Right lobe of liver (tissue), 6 donors: ENCODE results near the gene CLCN3. TPM values are rescaled to one million over a fixed set of nuclear protein-coding genes. Genes with fewer than 3 reads are reported as not detected.

ENCODE experiments used
- ATAC-seq, 4 donors: fragments of 200-7000 bp; cut with Tn5 transposase; one replicate each; pipeline ENCODE4 v1.9.1; 2020; ENCODE audit warnings: mild to moderate bottlenecking in 4 of 4, moderate library complexity in 4 of 4
- DNase-seq, 3 donors: peaks; one replicate each; pipeline ENCODE4 v3.0.0-alpha.2; 2020
- H3K27ac ChIP-seq, 3 donors: fragments of 200-600 bp; one replicate each; pipeline ENCODE4 v1.8.0; 2022
- H3K27me3 ChIP-seq, 2 donors: fragments of 200-600 bp; one replicate each; pipeline ENCODE4 v1.8.0; 2022
- H3K36me3 ChIP-seq, 4 donors: fragments of 200-600 bp; sonication (generic) in 1 of 4; one replicate each; pipeline versions ENCODE4 v1.5.1 to v1.8.0; 2017 to 2022; ENCODE audit warnings: control low read depth in 1 of 4
- H3K4me1 ChIP-seq, 4 donors: fragments of 200-600 bp; sonication (generic) in 1 of 4; one replicate each; pipeline versions ENCODE4 v1.5.1 to v1.8.0; 2017 to 2022; ENCODE audit warnings: control low read depth in 1 of 4
- H3K4me3 ChIP-seq, 3 donors: fragments of 200-600 bp; one replicate each; pipeline ENCODE4 v1.8.0; 2022
- H3K9me3 ChIP-seq, 4 donors: fragments of 200-600 bp; sonication (generic) in 1 of 4; one replicate each; pipeline versions ENCODE4 v1.5.1 to v1.8.0; 2017 to 2022; ENCODE audit warnings: control low read depth in 1 of 4
- POLR2A ChIP-seq: fragments of 450-650 bp; IDR thresholded peaks from one replicate; pipeline ENCODE4 v1.6.1; 2017; ENCODE audit warnings: antibody characterized with exemption, mild to moderate bottlenecking
- WGBS: methylation state at CpG from one replicate; pipeline ENCODE4 v1.1.6; 2018; ENCODE audit warnings: low coverage, low lambda C conversion rate; ENCODE audit not compliant: insufficient coverage; ENCODE audit errors: missing lambda C conversion rate; 5-methylcytosine and 5-hydroxymethylcytosine counted together
- intact Hi-C, 2 donors: fragments of 100-400 bp; cut with DNase I; formaldehyde crosslinking; loops; one replicate each; pipeline versions ENCODE4 v1.11.2 to v1.14.1; 2022
- total RNA-seq, 6 experiments: library from RNA; depleted of rRNA in 2 of 6; stranded (reverse); fragments of >200 nt in 2 of 6; fragmentation: NEBNext Ultra II Directional in 3 of 6; extraction: Animal tissue kit (Norgen Biotek cat#: 25700) in 3 of 6; gene quantifications; one replicate each; pipeline versions ENCODE4 v1.1.0 to v1.2.4, GENCODE V29; 2016 to 2023
- TF ChIP-seq, protein P1 (sequence below), 4 donors: fragments of 200-600 bp in 3 of 4; fragments of 450-650 bp in 1 of 4; IDR thresholded peaks; one replicate each; pipeline versions ENCODE4 v1.5.1 to v1.8.0; 2016 to 2022; ENCODE audit warnings: antibody characterized with exemption in 4 of 4, mild to moderate bottlenecking in 2 of 4
- donor health status: DM: no; HTN: yes; CAD: no.
- donor health status: DM: no; HTN: no; CAD: no.
- donor health status: DM: no; HTN: no; CAD: no.
- donor health status: DM: no; HTN: yes; CAD: no.
- donor health status: DM: no; HTN: yes; CAD: no.

CLCN3 gene
- total RNA-seq, 6 experiments from 2014 or later: 17.0 to 29.4 (median 19.6) TPM

DNA sequence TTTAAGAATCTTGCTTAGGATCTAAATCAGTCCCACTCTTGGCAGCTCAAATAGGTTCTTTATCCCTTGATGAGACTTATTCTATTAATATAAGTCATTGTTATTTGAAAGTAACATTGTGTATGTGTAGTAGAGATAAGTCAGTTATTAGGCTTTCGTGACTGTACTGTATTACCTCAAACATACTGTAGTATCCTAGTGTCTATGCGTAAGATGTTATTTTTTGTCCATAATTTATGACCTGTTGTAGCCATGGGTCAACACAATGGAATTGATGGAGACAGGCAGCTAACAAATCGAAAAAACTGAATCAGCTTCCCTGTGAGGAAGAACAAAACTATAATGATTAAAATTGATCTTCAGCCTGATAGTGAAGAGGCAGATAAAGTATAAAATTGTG is 41.8 kb downstream of the CLCN3 start:
- TF ChIP-seq, protein P1, sequence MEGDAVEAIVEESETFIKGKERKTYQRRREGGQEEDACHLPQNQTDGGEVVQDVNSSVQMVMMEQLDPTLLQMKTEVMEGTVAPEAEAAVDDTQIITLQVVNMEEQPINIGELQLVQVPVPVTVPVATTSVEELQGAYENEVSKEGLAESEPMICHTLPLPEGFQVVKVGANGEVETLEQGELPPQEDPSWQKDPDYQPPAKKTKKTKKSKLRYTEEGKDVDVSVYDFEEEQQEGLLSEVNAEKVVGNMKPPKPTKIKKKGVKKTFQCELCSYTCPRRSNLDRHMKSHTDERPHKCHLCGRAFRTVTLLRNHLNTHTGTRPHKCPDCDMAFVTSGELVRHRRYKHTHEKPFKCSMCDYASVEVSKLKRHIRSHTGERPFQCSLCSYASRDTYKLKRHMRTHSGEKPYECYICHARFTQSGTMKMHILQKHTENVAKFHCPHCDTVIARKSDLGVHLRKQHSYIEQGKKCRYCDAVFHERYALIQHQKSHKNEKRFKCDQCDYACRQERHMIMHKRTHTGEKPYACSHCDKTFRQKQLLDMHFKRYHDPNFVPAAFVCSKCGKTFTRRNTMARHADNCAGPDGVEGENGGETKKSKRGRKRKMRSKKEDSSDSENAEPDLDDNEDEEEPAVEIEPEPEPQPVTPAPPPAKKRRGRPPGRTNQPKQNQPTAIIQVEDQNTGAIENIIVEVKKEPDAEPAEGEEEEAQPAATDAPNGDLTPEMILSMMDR (IDR thresholded peaks at IDR 0.05): no peak
- TF ChIP-seq POLR2A: no peak
- DNase-seq (no peak), ATAC-seq (no peak)
- no peaks in the 10 kb centered on the region for H3K27me3 ChIP-seq
- no peak overlapping the region for H3K4me3 ChIP-seq
- H3K36me3 ChIP-seq: no peaks in the 10 kb centered on the region
- no peaks in the 10 kb centered on the region for H3K9me3 ChIP-seq
- intact Hi-C loops: no loop called here
- peaks cover 0 to 26% (median 9%) of the 10 kb centered on the region in 4 donors for H3K4me1 ChIP-seq
- 73% methylated on average over 2 of the region's 3 CpGs for WGBS
- no peak overlapping the region for H3K27ac ChIP-seq

DNA sequence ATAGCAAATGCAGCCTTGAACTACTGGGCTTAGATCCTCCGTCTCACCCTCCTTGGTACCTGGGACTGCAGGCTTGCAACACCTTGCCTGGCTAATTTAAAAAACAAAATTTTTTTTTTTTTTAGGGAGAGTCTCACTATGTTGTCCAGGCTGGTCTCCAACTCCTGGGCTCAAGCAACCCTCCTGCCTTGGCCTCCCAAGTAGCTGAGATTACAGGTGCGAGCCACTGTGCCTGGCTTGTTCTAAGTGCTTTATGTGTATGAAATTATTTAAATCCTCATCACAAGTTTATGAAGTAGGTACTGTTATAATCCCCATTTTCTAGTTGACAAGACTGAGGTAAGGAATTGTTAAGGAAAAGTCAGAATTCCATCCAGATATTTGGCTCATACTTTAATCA is 43.0 kb downstream of the CLCN3 start:
- intact Hi-C loops: no loop called here
- H3K4me1 ChIP-seq: peaks cover 0 to 19% (median 9%) of the 10 kb centered on the region in 4 donors
- 94% methylated on average over 2 of the region's 2 CpGs for WGBS

DNA sequence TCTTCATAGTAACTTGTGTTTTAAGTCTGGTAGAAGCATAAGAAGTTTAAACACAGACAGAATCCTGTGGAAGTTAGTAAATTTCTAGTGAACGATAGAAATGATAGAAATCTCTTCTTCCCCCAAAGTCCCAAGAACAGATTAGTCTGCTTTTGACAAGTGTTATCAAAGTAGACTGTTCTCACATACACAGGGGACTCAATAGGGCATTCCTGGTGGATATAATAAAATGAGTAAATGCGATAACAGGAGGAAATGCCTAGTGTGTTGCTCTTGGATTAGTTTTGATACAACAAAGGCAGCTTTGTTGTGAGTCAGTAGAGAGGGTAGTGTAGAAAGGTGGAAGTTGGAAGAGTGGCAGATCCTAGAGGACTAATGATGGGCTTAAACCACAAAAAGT is 43.5 kb downstream of the CLCN3 start:
- Histone ChIP-seq H3K27me3 (no peaks in the 10 kb centered on the region), H3K4me1 (peaks cover 0 to 22% (median 11%) of the 10 kb centered on the region in 4 donors), H3K9me3 (no peaks in the 10 kb centered on the region), H3K36me3 (no peaks in the 10 kb centered on the region), H3K27ac (no peak overlapping the region), H3K4me3 (no peak overlapping the region)
- WGBS: 66% methylated on average over 2 of the region's 2 CpGs
- no peak for DNase-seq
- intact Hi-C loops: no loop called here
- TF ChIP-seq POLR2A: no peak
- TF ChIP-seq, protein P1 (IDR thresholded peaks at IDR 0.05): no peak
- no peak for ATAC-seq

More for the DNA sequence above, 43.0 kb downstream of the CLCN3 start:
- Histone ChIP-seq H3K27me3 (no peaks in the 10 kb centered on the region), H3K27ac (no peak overlapping the region), H3K4me3 (no peak overlapping the region), H3K9me3 (no peaks in the 10 kb centered on the region), H3K36me3 (no peaks in the 10 kb centered on the region)
- ATAC-seq (no peak), DNase-seq (no peak)
- TF ChIP-seq, protein P1 (IDR thresholded peaks at IDR 0.05): no peak
- TF ChIP-seq POLR2A: no peak

DNA sequence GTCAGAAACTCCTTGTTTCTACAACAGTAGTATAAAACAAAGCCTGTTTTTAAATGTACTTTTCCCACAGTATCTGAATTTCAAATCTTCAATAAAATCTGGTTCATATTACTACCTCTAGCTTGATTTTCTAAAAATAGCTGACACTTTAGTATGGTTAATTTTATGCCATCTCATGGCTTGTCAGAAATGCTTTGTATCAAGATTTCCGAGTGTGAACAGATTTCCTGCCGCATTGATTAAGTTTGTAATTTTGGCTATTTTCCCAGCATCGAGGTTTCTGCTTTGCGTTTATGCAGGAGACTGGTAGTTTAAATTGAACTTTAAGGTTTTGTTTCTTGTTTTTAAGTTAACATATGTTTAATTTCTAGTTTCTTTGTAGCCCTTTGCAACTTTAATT is 44.2 kb downstream of the CLCN3 start:
- ATAC-seq (no peak), DNase-seq (no peak)
- intact Hi-C loops: no loop called here
- Histone ChIP-seq H3K4me1 (peaks cover 0 to 19% (median 12%) of the 10 kb centered on the region in 4 donors), H3K36me3 (no peaks in the 10 kb centered on the region), H3K27ac (peak overlapping the region in 1 of 3 donors; percentile 5), H3K9me3 (no peaks in the 10 kb centered on the region), H3K4me3 (no peak overlapping the region), H3K27me3 (no peaks in the 10 kb centered on the region)
- TF ChIP-seq, protein P1 (IDR thresholded peaks at IDR 0.05): no peak
- TF ChIP-seq POLR2A: no peak
- WGBS: 9% methylated on average over 4 of the region's 4 CpGs
